MG63 (cell line): ENCODE results near the gene OR1G1. TPM values are rescaled to one million over a fixed set of nuclear protein-coding genes. Genes with fewer than 3 reads are reported as not detected.
"Not testable (repeated sequence)": the region's sequence is repeated elsewhere in the genome, so short reads cannot be mapped to it uniquely, and the experiment has no call there.

Experiments
- DNase-seq: peaks from one replicate; pipeline ENCODE4 v3.0.0-alpha.2; 2020
- H3K27me3 ChIP-seq: fragments of 250-450 bp; sonication (Bioruptor Pico); 2 replicates; pipeline ENCODE4 v1.5.1; 2020; ENCODE audit warnings: mild to moderate bottlenecking, moderate library complexity
- H3K36me3 ChIP-seq: fragments of 250-450 bp; sonication (Bioruptor Pico); 2 replicates; pipeline ENCODE4 v1.5.1; 2020; ENCODE audit warnings: mild to moderate bottlenecking, moderate library complexity
- H3K4me3 ChIP-seq: fragments of 250-450 bp; sonication (Bioruptor Pico); 2 replicates; pipeline ENCODE4 v1.5.1; 2020; ENCODE audit warnings: mild to moderate bottlenecking, moderate library complexity
- H3K9me3 ChIP-seq: fragments of 250-450 bp; sonication (Bioruptor Pico); 2 replicates; pipeline ENCODE4 v1.5.1; 2020; ENCODE audit warnings: mild to moderate bottlenecking, moderate library complexity
- total RNA-seq: library from RNA; depleted of rRNA; stranded (reverse); fragments of >200 nt; shearing (Covaris generic); gene quantifications from 2 replicates; pipeline ENCODE4 v1.2.3, GENCODE V29; 2014; ENCODE audit warnings: low replicate concordance; rRNA removed

OR1G1 gene
- total RNA-seq: not detected in 2 replicates

- DNase-seq: no peak
- Histone ChIP-seq H3K36me3 (no peaks in the 10 kb centered on the region), H3K4me3 (no peak within 1 kb of the TSS), H3K27me3 (no peaks in the 10 kb centered on the region; the same call in 1 of the 2 replicates), H3K9me3 (no peaks in the 10 kb centered on the region)
Measured at GRCh38 chr17:3127451-3127850, at the start of gene OR1G1. TSS of gene OR1G1 (minus strand) at chr17:3127551. CDS start at chr17:3127551, 0 bp downstream.

DNA sequence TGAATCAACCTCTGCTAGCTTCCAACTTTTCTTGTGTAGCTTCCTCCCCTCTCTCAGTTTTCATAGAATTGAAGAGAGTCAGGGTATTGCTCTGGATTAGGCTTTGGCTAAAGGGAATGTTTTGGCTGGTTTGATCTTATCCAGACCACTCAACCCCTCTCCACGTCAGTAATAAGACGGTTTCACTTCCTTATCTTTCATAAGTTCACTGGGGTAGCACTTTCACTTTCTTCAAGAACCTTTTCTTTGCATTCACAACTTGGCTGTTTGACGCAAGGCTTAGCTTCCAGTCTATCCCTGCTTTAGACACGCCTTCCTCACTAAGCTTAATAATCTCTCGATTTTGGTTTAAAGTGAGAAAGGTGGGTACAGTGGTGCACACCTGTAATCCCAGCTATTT, 40.2 kb upstream of the OR1G1 start:
- no peak for DNase-seq
- Histone ChIP-seq H3K4me3 (no peak overlapping the region), H3K36me3 (no peaks in the 10 kb centered on the region), H3K27me3 (no peaks in the 10 kb centered on the region), H3K9me3 (no peaks in the 10 kb centered on the region)

- no peak overlapping the region for H3K4me3 ChIP-seq
- H3K9me3 ChIP-seq: no peaks in the 10 kb centered on the region
- no peaks in the 10 kb centered on the region for H3K36me3 ChIP-seq
- no peak for DNase-seq
- no peaks in the 10 kb centered on the region for H3K27me3 ChIP-seq
Measured at GRCh38 chr17:3157218-3157617, 29.9 kb upstream of the OR1G1 start.

- H3K9me3 ChIP-seq, H3K27me3 ChIP-seq, H3K4me3 ChIP-seq, DNase-seq, H3K36me3 ChIP-seq: not testable (repeated sequence)
Measured at GRCh38 chr17:3137494-3137893, 10.1 kb upstream of the OR1G1 start.

DNA sequence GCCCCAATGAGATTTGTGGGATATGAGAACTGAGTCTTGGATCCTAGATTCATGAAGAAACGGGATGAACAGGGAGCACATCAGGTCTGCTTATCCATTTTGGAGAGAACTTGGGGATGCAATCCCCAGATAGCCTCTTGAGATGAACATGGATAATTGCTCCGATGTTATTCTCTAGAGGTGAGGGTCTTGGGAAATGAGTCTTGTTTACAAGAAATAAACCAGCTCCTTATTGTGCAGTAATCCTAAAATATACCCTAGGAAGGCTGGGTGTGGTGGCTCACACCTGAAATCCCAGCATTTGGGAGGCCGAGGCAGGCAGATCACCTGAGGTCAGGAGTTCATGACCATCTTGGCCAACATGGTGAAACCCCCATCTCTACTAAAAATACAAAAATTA, 23.0 kb downstream of the OR1G1 start, which contains the start of gene OR1D2:
Gene OR1D2 (minus strand): TSS at position 101 of the 400 bp plus-strand sequence. CDS start 11,426 bp downstream, outside the sequence.
- Histone ChIP-seq H3K36me3 (no peaks in the 10 kb centered on the region), H3K9me3 (no peaks in the 10 kb centered on the region), H3K4me3 (no peak within 1 kb of the TSS), H3K27me3 (no peaks in the 10 kb centered on the region)
- no peak for DNase-seq

Other genes starting within 250 kb of the OR1G1 start
- gene OR1D5, start 63.9 kb downstream of the OR1G1 start, total RNA-seq: not detected in 2 replicates
- not detected in 2 replicates for gene OR1D2, start 23.1 kb downstream of the OR1G1 start, total RNA-seq
- gene OR1A2, start 70.0 kb upstream of the OR1G1 start, total RNA-seq: not detected in 2 replicates
- gene OR1A1, start 80.1 kb upstream of the OR1G1 start, total RNA-seq: not detected in 2 replicates
- gene OR3A1, start 170.8 kb upstream of the OR1G1 start, total RNA-seq: not detected in 2 replicates